GM12878 (cell line): ENCODE results near the gene SEMA4C. TPM values are rescaled to one million over a fixed set of nuclear protein-coding genes. Genes with fewer than 3 reads are reported as not detected.
A peak's percentile ranks its signal among the peaks of the same experiment; 100 is the strongest.

Source experiments
- ATAC-seq: fragments of 200-7000 bp; cut with Tn5 transposase; 3 replicates; pipeline ENCODE4 v1.9.1; 2020; ENCODE audit warnings: mild to moderate bottlenecking, moderate library complexity
- BruUV-seq: library from RNA; stranded (reverse); fragments of 400-500 nt; replicated peaks from 2 replicates; lab custom pipeline; 2021; lab: Mats Ljungman, UMichigan
- CTCF ChIA-PET: fragments of 300-600 bp; sonication (Branson Sonifier 250); formaldehyde crosslinking; extraction: SDS; loops from one replicate; lab custom pipeline; 2021; ENCODE audit warnings: inconsistent platforms; lab: Yijun Ruan, JAX
- POLR2A ChIA-PET: fragments of 350-600 bp; formaldehyde crosslinking; extraction: SDS; loops from one replicate; lab custom pipeline; 2021; ENCODE audit warnings: inconsistent platforms; lab: Charles Lee
- RAD21 ChIA-PET: fragments of 300-600 bp; sonication (Branson Sonifier 250); formaldehyde crosslinking; loops from one replicate; lab custom pipeline; 2023; ENCODE audit warnings: antibody characterized with exemption; ENCODE audit not compliant: unreplicated experiment; lab: Charles Lee
- SMC1A ChIA-PET: fragments of 300-600 bp; sonication (Branson Sonifier 250); formaldehyde crosslinking; loops from one replicate; lab custom pipeline; 2023; ENCODE audit not compliant: unreplicated experiment, uncharacterized antibody; lab: Charles Lee
- DNase-seq: peaks from one replicate; pipeline ENCODE4 v3.0.0-alpha.2; 2011; ENCODE audit warnings: low read depth, low spot score
- FAIRE-seq: peaks from 3 replicates; lab custom pipeline; 2011; peaks lifted over from hg19 to GRCh38; lab: Jason Lieb, UNC
- H2AFZ ChIP-seq: 2 replicates; pipeline ENCODE4 v1.6.0; 2011; ENCODE audit warnings: low read depth, low read length, control low read depth; ENCODE audit not compliant: control insufficient read depth
- H3K27ac ChIP-seq: 2 replicates; pipeline ENCODE4 v1.5.1; 2011; ENCODE audit warnings: control low read depth; ENCODE audit not compliant: control insufficient read depth, insufficient read depth
- H3K27me3 ChIP-seq, 2 experiments: replicated peaks in 1 of 2; 2 replicates each; pipeline versions ENCODE4 v1.6.0 to v1.6.1; 2011; ENCODE audit warnings: low read length in 1 of 2; ENCODE audit not compliant: control insufficient read depth in 2 of 2, insufficient read depth in 2 of 2
- H3K36me3 ChIP-seq, 2 experiments: 2 replicates each; pipeline ENCODE4 v1.5.1; 2011; ENCODE audit warnings: low read length in 1 of 2; ENCODE audit not compliant: control insufficient read depth in 2 of 2, insufficient read depth in 2 of 2
- H3K4me1 ChIP-seq: 2 replicates; pipeline ENCODE4 v1.6.1; 2011; ENCODE audit warnings: mild to moderate bottlenecking, low read length, moderate library complexity, mixed read lengths; ENCODE audit not compliant: control insufficient read depth, insufficient read depth
- H3K4me2 ChIP-seq: 2 replicates; pipeline ENCODE4 v1.6.0; 2011; ENCODE audit warnings: control low read depth; ENCODE audit not compliant: control insufficient read depth, insufficient read depth
- H3K4me3 ChIP-seq: fragments of 200-600 bp; sonication (generic); 2 replicates; pipeline ENCODE4 v1.5.1; 2016
- H3K79me2 ChIP-seq: 2 replicates; pipeline ENCODE4 v1.6.0; 2011; ENCODE audit warnings: low read length; ENCODE audit not compliant: control insufficient read depth, insufficient read depth
- H3K9ac ChIP-seq: 2 replicates; pipeline ENCODE4 v1.8.0; 2011; ENCODE audit warnings: low read length, control low read depth, mixed read lengths; ENCODE audit not compliant: control insufficient read depth, insufficient read depth
- H3K9me3 ChIP-seq: replicated peaks from 3 replicates; pipeline ENCODE4 v1.5.1; 2011; ENCODE audit warnings: mild to moderate bottlenecking, low read length; ENCODE audit not compliant: control insufficient read depth, insufficient read depth
- H4K20me1 ChIP-seq: 2 replicates; pipeline ENCODE4 v1.6.0; 2011; ENCODE audit not compliant: control insufficient read depth, insufficient read depth
- CREB1 ChIP-seq: IDR thresholded peaks from 2 replicates; pipeline ENCODE4 v1.6.1; 2012; ENCODE audit warnings: low read depth, mild to moderate bottlenecking, inconsistent platforms
- EGR1 ChIP-seq, 2 experiments: IDR thresholded peaks; 1 replicate in 1 of 2; 2 replicates in 1 of 2; pipeline ENCODE4 v1.6.1; 2011 to 2012; ENCODE audit warnings: low read depth in 2 of 2, low read length in 2 of 2, borderline replicate concordance in 1 of 2, mild to moderate bottlenecking in 1 of 2, moderate library complexity in 1 of 2
- MXI1 ChIP-seq: fragments of 150-350 bp; IDR thresholded peaks from 2 replicates; pipeline ENCODE4 v1.6.1; 2011; ENCODE audit warnings: low read depth, mild to moderate bottlenecking, inconsistent platforms, low read length, improper control_type of control experiment
- MYC ChIP-seq: IDR thresholded peaks from 2 replicates; pipeline ENCODE4 v1.6.1; 2011; ENCODE audit warnings: mild to moderate bottlenecking, low read length, moderate library complexity, inconsistent platforms; ENCODE audit not compliant: insufficient read depth, insufficient replicate concordance, insufficient read length, severe bottlenecking
- NR2F1 ChIP-seq: fragments of 450-650 bp; conservative IDR thresholded peaks from 2 replicates; pipeline ENCODE4 v1.6.1; 2017; ENCODE audit warnings: mild to moderate bottlenecking
- POLR2A ChIP-seq: IDR thresholded peaks from 2 replicates; pipeline ENCODE4 v1.6.1; 2011; ENCODE audit warnings: low read depth, mild to moderate bottlenecking, low read length
- RAD51 ChIP-seq: fragments of 450-650 bp; IDR thresholded peaks from 2 replicates; pipeline ENCODE4 v1.6.1; 2016; ENCODE audit warnings: moderate library complexity, mild to moderate bottlenecking, inconsistent platforms
- RBBP5 ChIP-seq: fragments of 200-600 bp; sonication (generic); conservative IDR thresholded peaks from 2 replicates; pipeline ENCODE4 v1.6.1; 2016
- TARDBP ChIP-seq: IDR thresholded peaks from 2 replicates; pipeline ENCODE4 v1.6.1; 2016; ENCODE audit warnings: borderline replicate concordance
- TCF3 ChIP-seq: IDR thresholded peaks from 2 replicates; pipeline ENCODE4 v1.6.1; 2012; ENCODE audit warnings: low read depth, mild to moderate bottlenecking, low read length, borderline replicate concordance; ENCODE audit not compliant: insufficient read depth
- YY1 ChIP-seq: IDR thresholded peaks from 2 replicates; pipeline ENCODE4 v1.6.1; 2011; ENCODE audit warnings: low read depth, mild to moderate bottlenecking, low read length
- ZBED1 ChIP-seq: IDR thresholded peaks from 2 replicates; pipeline ENCODE4 v1.6.1; 2016; ENCODE audit warnings: borderline replicate concordance
- WGBS: methylation state at CpG from one replicate; pipeline ENCODE4 v1.1.6; 2016; ENCODE audit warnings: low lambda C conversion rate; ENCODE audit not compliant: insufficient replicate concordance, insufficient coverage; ENCODE audit errors: missing lambda C conversion rate; 5-methylcytosine and 5-hydroxymethylcytosine counted together
- in situ Hi-C: fragments of 300-500 bp; cut with MboI; formaldehyde crosslinking; loops from 9 replicates; pipeline ENCODE4 v1.14.3; 2018; ENCODE audit warnings: mixed read lengths
- intact Hi-C: fragments of 100-400 bp; cut with micrococcal nuclease; formaldehyde crosslinking; loops from one replicate; pipeline ENCODE4 v1.14.2; 2022; ENCODE audit not compliant: unreplicated experiment
- polyA plus RNA-seq, 11 experiments: library from polyadenylated mRNA; depleted of rRNA in 4 of 11; unstranded in 6 of 11; stranded (reverse) in 5 of 11; fragments of >200 nt; fragmentation: Nextera tagmentation in 4 of 11; fragmentation: Illumina TruSeq in 1 of 11; extraction: Ambion mirVana in 4 of 11; extraction: Trizol in 1 of 11; gene quantifications; 1 replicate in 1 of 11; 2 replicates in 10 of 11; pipeline versions ENCODE4 v1.2.1 to v1.2.3, GENCODE V29; 2011 to 2016; ENCODE audit warnings: inconsistent platforms in 2 of 11, missing spikeins in 2 of 11, low read depth in 1 of 11
- total RNA-seq, 4 experiments: library from RNA; depleted of rRNA in 3 of 4; stranded (reverse); fragments of >200 nt in 3 of 4; fragmentation: Illumina TruSeq in 1 of 4; extraction: Trizol in 1 of 4; gene quantifications; 2 replicates each; pipeline versions ENCODE4 v1.2.1 to v1.2.3, GENCODE V29; 2013 to 2021
- TF ChIP-seq, protein P1 (sequence below): IDR thresholded peaks from 2 replicates; pipeline ENCODE4 v1.6.1; 2011; ENCODE audit warnings: borderline replicate concordance, low read depth, mild to moderate bottlenecking, moderate library complexity, mixed read lengths, low read length; ENCODE audit not compliant: insufficient read depth; ENCODE audit errors: extremely low read length

SEMA4C gene
- total and polyA plus RNA-seq, 10 of the 15 experiments (the other 5 are each of a cell fraction or from before 2014, with no cell fraction given), result 0.06 to 21.6 (median 6.8) TPM

DNA sequence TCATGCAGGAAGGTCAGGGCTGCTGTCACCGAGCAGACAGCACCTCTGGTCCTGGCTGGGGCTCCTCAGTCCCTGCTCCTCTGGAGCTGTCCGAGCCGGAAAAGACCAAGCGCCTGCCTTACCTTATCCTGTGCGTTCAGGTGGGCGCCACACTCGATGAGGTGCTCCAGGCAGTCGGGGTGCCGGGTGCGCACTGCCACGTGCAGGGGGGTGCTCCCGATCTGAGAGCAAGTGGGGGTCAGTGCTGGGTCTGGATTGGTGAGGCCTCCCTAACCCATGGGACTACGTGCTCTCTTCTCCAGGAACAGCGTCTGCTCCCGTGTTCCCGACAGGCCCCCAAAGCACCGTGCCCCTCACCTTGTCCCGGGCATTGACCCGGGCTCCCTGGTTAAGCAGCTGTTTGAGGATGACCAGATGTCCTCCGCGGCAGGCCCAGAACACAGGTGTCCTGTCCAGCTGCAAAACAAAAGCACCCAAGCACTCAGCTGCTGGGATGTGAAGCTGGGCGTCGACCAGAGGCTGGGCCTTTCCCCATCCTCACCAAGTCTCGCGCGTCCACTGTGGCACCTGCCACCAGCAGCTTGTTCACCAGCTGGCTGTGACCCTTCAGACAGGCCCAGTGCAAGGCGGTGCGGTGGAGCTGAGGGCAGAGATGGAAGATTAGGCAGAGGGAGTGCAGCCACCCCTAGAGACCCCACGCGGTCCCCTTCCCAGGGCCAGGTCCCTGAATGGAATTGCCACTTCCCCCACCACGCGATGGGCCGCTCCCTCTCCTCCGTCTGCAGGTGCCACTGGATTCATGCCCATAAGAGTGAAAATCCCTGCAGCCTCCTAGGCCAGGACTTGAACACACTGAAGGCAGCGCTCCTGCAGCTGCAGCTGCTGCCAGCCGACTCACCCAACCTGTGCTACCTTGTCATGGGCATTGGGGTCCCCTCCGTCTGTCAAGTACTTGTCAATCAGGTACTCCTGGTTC, 29.7 kb downstream of the SEMA4C start:
- Histone ChIP-seq H3K79me2 (no peaks in the 10 kb centered on the region), H4K20me1 (no peaks in the 10 kb centered on the region), H3K27ac (no peak overlapping the region)
- BruUV-seq, result no TSS peak
- TF ChIP-seq RAD51 (no peak), CREB1 (no peak), POLR2A (peak; percentile 39)
- TF ChIP-seq, all 136 proteins: peak for 1
- H3K36me3 ChIP-seq, result no peaks in the 10 kb centered on the region; a peak in 1 of 4 replicates
- H3K9me3 ChIP-seq, result no peaks in the 10 kb centered on the region
- H3K4me2 ChIP-seq, result no peak overlapping the region; the same call in 1 of the 2 replicates
- DNase-seq (no peak), FAIRE-seq (no peak), ATAC-seq (no peak)
- ChIA-PET CTCF (interaction anchor here (0.5 to 1.8 kb wide), 2 partner anchors 17 to 234 kb away, joined by 3 to 6 read pairs; partner anchors contain the start of gene ANKRD39), POLR2A (no interaction called here), RAD21 (interaction anchor here (1.7 kb wide), 1 partner anchor 18 kb away, joined by 8 read pairs; the partner anchor contains the start of gene ANKRD39), SMC1A (interaction anchor here (0.6 to 0.8 kb wide), 2 partner anchors 12 to 37 kb away, joined by 3 read pairs; no protein-coding TSS in a partner anchor)
- H3K4me1 ChIP-seq, result peaks cover 9% of the 10 kb centered on the region
- H3K9ac ChIP-seq, result no peak overlapping the region
- 97% methylated on average over 36 of the region's 37 CpGs for WGBS
- no peaks in the 10 kb centered on the region for H3K27me3 ChIP-seq
- H2AFZ ChIP-seq, result no peak overlapping the region
- H3K4me3 ChIP-seq, result no peak overlapping the region
- intact Hi-C loops (no loop called here), in situ Hi-C loops (no loop called here)

DNA sequence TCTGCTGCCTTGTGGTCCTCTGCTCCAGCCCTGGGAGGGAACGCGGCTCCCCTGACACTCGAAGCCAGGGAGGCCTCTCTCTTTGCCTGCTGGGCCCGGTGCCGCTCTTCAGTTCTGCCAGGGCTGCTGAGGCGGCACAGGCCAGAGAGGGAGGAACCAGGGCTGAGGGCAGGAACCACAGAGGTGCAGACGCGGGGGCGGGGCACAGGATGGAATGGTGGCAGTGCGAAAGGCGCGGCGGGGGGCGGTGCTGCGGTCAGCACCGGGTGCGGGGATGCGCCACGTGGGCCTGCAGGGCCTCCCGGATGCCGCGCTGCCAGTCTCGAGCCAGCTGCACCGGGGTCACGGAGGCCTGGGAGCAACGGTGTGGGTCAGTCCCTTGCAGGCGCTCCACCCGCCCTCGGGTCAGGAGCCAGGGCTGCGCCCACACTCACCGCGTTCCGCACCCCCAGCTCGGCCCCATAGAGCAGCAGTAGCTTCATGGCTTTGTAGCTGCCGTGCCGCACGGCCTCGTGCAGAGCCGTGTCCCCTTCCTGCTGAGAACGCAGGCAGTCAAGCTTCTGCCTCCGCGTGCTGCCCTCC, 30.5 kb downstream of the SEMA4C start:
- no peak overlapping the region for H3K4me3 ChIP-seq
- 4% methylated on average over 39 of the region's 42 CpGs for WGBS
- H3K9ac ChIP-seq, result no peak overlapping the region
- peaks cover 0 to 3% of the 10 kb centered on the region in 2 experiments; a peak in 2 of 4 replicates for H3K36me3 ChIP-seq
- intact Hi-C loops (no loop called here), in situ Hi-C loops (no loop called here)
- H3K27ac ChIP-seq, result no peak overlapping the region; the same call in 1 of the 2 replicates
- peak overlapping the region; percentile 57 for H2AFZ ChIP-seq
- H3K27me3 ChIP-seq, result no peaks in the 10 kb centered on the region
- H3K4me1 ChIP-seq, result peaks cover 9% of the 10 kb centered on the region
- H3K79me2 ChIP-seq, result no peaks in the 10 kb centered on the region
- ATAC-seq, result peak; percentile 92
- BruUV-seq, result no TSS peak
- SMC1A ChIA-PET, result interaction anchor here (0.6 to 0.8 kb wide), 2 partner anchors 12 to 36 kb away, joined by 3 read pairs; no protein-coding TSS in a partner anchor
- H3K9me3 ChIP-seq, result no peaks in the 10 kb centered on the region
- POLR2A ChIA-PET, result no interaction called here
- DNase-seq, result no peak
- FAIRE-seq, result no peak
- peak overlapping the region; percentile 76; the same call in 1 of the 2 replicates for H3K4me2 ChIP-seq
- H4K20me1 ChIP-seq, result no peaks in the 10 kb centered on the region
- CTCF ChIA-PET, result interaction anchor here (0.5 to 1.8 kb wide), 2 partner anchors 18 to 235 kb away, joined by 3 to 6 read pairs; partner anchors contain the start of gene ANKRD39
- RAD21 ChIA-PET, result interaction anchor here (1.7 kb wide), 1 partner anchor 19 kb away, joined by 8 read pairs; the partner anchor contains the start of gene ANKRD39
- no peak for TF ChIP-seq TARDBP
- no peak for TF ChIP-seq RBBP5
- no peak for TF ChIP-seq NR2F1
- peak in 1 of 2 experiments; percentile 47; a peak in 1 of 3 replicates for TF ChIP-seq EGR1 (IDR thresholded peaks at IDR 0.05; ENCODE audit: borderline replicate concordance in 1 of 2, low read depth in 2 of 2, low read length in 2 of 2)
- TF ChIP-seq ZBED1, result no peak
- TF ChIP-seq TCF3, result 0 out of 2 replicates have a peak, but pooled peaks have one; percentile 34
- peak; percentile 33 for TF ChIP-seq MYC
- TF ChIP-seq, protein P1, sequence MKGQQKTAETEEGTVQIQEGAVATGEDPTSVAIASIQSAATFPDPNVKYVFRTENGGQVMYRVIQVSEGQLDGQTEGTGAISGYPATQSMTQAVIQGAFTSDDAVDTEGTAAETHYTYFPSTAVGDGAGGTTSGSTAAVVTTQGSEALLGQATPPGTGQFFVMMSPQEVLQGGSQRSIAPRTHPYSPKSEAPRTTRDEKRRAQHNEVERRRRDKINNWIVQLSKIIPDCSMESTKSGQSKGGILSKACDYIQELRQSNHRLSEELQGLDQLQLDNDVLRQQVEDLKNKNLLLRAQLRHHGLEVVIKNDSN, result peak; percentile 66
- TF ChIP-seq YY1, result 0 out of 2 replicates have a peak, but pooled peaks have one; percentile 29
- TF ChIP-seq MXI1, result 0 out of 2 replicates have a peak, but pooled peaks have one; percentile 21
